H1 (cell line): ENCODE measurements around the gene ARHGAP26. TPM values are rescaled to one million over a fixed set of nuclear protein-coding genes. Genes with fewer than 3 reads are reported as not detected.

ENCODE experiments used
- CTCF ChIA-PET: fragments of 300-600 bp; sonication (Branson Sonifier 250); formaldehyde crosslinking; loops from one replicate; lab custom pipeline; 2021; ENCODE audit not compliant: partially characterized antibody; lab: Charles Lee
- POLR2A ChIA-PET: fragments of 300-600 bp; sonication (Branson Sonifier 250); formaldehyde crosslinking; loops from one replicate; lab custom pipeline; 2021; ENCODE audit warnings: inconsistent platforms; ENCODE audit not compliant: partially characterized antibody; lab: Charles Lee
- DNase-seq, 2 experiments: peaks; one replicate each; pipeline versions ENCODE4 v3.0.0 to v3.0.0-alpha.2; 2010 to 2022; ENCODE audit warnings: low spot score in 2 of 2, low read depth in 1 of 2, mixed read lengths in 1 of 2
- FAIRE-seq: peaks from 2 replicates; lab custom pipeline; 2011; peaks lifted over from hg19 to GRCh38; lab: Jason Lieb, UNC
- H2AFZ ChIP-seq: 2 replicates; pipeline ENCODE4 v1.8.1; 2012; ENCODE audit warnings: low read length, inconsistent platforms
- H2AK5ac ChIP-seq: 2 replicates; pipeline ENCODE4 v1.6.1; 2013; ENCODE audit warnings: low read depth, low read length
- H2BK120ac ChIP-seq: replicated peaks from 2 replicates; pipeline ENCODE3; 2013; ENCODE audit warnings: low read depth, low read length, inconsistent platforms
- H2BK12ac ChIP-seq: 2 replicates; pipeline ENCODE4 v1.6.1; 2013; ENCODE audit warnings: low read depth, low read length
- H2BK15ac ChIP-seq: 2 replicates; pipeline ENCODE4 v1.6.1; 2013; ENCODE audit warnings: low read length
- H2BK20ac ChIP-seq: 2 replicates; pipeline ENCODE4 v1.6.1; 2013; ENCODE audit warnings: low read length
- H2BK5ac ChIP-seq: 2 replicates; pipeline ENCODE4 v1.6.1; 2013; ENCODE audit warnings: low read depth, low read length
- H3K14ac ChIP-seq: 2 replicates; pipeline ENCODE4 v1.6.1; 2013; ENCODE audit warnings: inconsistent platforms; ENCODE audit not compliant: insufficient read length
- H3K18ac ChIP-seq: 2 replicates; pipeline ENCODE4 v1.6.1; 2013; ENCODE audit warnings: low read length; ENCODE audit errors: extremely low read depth
- H3K23ac ChIP-seq: 2 replicates; pipeline ENCODE4 v1.6.1; 2013; ENCODE audit warnings: inconsistent platforms; ENCODE audit not compliant: insufficient read length
- H3K23me2 ChIP-seq: 2 replicates; pipeline ENCODE4 v1.6.1; 2013; ENCODE audit warnings: low read depth, low read length
- H3K27ac ChIP-seq: 2 replicates; pipeline ENCODE4 v1.6.1; 2011; ENCODE audit warnings: low read depth, low read length, inconsistent platforms
- H3K27me3 ChIP-seq, 4 experiments: replicated peaks in 1 of 4; 1 replicate in 1 of 4; 2 replicates in 3 of 4; pipeline versions ENCODE4 v1.6.1 to v1.8.1; 2011 to 2013; ENCODE audit warnings: low read length in 3 of 4, mild to moderate bottlenecking in 3 of 4, inconsistent platforms in 2 of 4, mixed read lengths in 2 of 4, moderate library complexity in 1 of 4; ENCODE audit not compliant: control insufficient read depth in 3 of 4, insufficient read depth in 3 of 4; ENCODE audit errors: extremely low read depth in 1 of 4
- H3K36me3 ChIP-seq, 4 experiments: 2 replicates each; pipeline versions ENCODE4 v1.6.1 to v1.8.1; 2011 to 2013; ENCODE audit warnings: mild to moderate bottlenecking in 4 of 4, low read length in 3 of 4, moderate library complexity in 2 of 4, control low read depth in 1 of 4, inconsistent platforms in 1 of 4; ENCODE audit not compliant: insufficient read depth in 4 of 4, control insufficient read depth in 2 of 4
- H3K4ac ChIP-seq: replicated peaks from 2 replicates; pipeline ENCODE3; 2013; ENCODE audit warnings: low read length, low read depth, mixed read lengths, inconsistent platforms; ENCODE audit not compliant: insufficient read length
- H3K4me1 ChIP-seq, 4 experiments: replicated peaks in 1 of 4; 1 replicate in 1 of 4; 2 replicates in 3 of 4; pipeline versions ENCODE4 v1.6.1 to v1.8.1; 2011 to 2013; ENCODE audit warnings: low read length in 3 of 4, inconsistent platforms in 2 of 4, mixed read lengths in 1 of 4; ENCODE audit not compliant: insufficient read depth in 4 of 4, control insufficient read depth in 3 of 4
- H3K4me2 ChIP-seq, 2 experiments: 2 replicates each; pipeline versions ENCODE4 v1.6.1 to v1.8.1; 2011 to 2013; ENCODE audit warnings: low read depth in 2 of 2, low read length in 2 of 2, control low read depth in 1 of 2, inconsistent platforms in 1 of 2, mild to moderate bottlenecking in 1 of 2; ENCODE audit not compliant: insufficient read depth in 1 of 2
- H3K4me3 ChIP-seq, 4 experiments: fragments of 200-600, 300-600 bp in 1 of 4; sonication (generic), shearing (Covaris generic), sonication (Bioruptor Twin) in 1 of 4; 2 replicates each; pipeline versions ENCODE4 v1.5.1 to v1.8.1; 2011 to 2016; ENCODE audit warnings: low read length in 4 of 4, low read depth in 3 of 4, control low read depth in 2 of 4, inconsistent platforms in 2 of 4, mild to moderate bottlenecking in 2 of 4, mixed read lengths in 1 of 4, moderate library complexity in 1 of 4; ENCODE audit not compliant: insufficient read depth in 2 of 4; ENCODE audit errors: extremely low read depth in 1 of 4
- H3K56ac ChIP-seq: replicated peaks from 2 replicates; pipeline ENCODE3; 2013; ENCODE audit warnings: low read depth, mild to moderate bottlenecking, mixed read lengths, low read length, inconsistent platforms; ENCODE audit not compliant: insufficient read length
- H3K79me1 ChIP-seq: 2 replicates; pipeline ENCODE4 v1.6.1; 2013; ENCODE audit warnings: low read depth, low read length, control low read depth
- H3K79me2 ChIP-seq, 2 experiments: 2 replicates each; pipeline versions ENCODE4 v1.6.1 to v1.8.1; 2012 to 2013; ENCODE audit warnings: low read length in 2 of 2, mild to moderate bottlenecking in 2 of 2, inconsistent platforms in 1 of 2; ENCODE audit not compliant: insufficient read depth in 2 of 2, control insufficient read depth in 1 of 2
- H3K9ac ChIP-seq, 4 experiments: replicated peaks in 1 of 4; 1 replicate in 1 of 4; 2 replicates in 3 of 4; pipeline versions ENCODE4 v1.6.1 to v1.8.1; 2011 to 2013; ENCODE audit warnings: low read depth in 3 of 4, low read length in 3 of 4, control low read depth in 2 of 4, mild to moderate bottlenecking in 2 of 4, moderate library complexity in 2 of 4, inconsistent platforms in 1 of 4; ENCODE audit errors: extremely low read depth in 1 of 4
- H3K9me3 ChIP-seq, 2 experiments: 2 replicates each; pipeline versions ENCODE4 v1.6.1 to v1.8.1; 2012 to 2013; ENCODE audit warnings: mild to moderate bottlenecking in 2 of 2, moderate library complexity in 2 of 2, control low read depth in 1 of 2, inconsistent platforms in 1 of 2, low read depth in 1 of 2, low read length in 1 of 2, mixed read lengths in 1 of 2; ENCODE audit not compliant: insufficient read depth in 2 of 2
- H4K20me1 ChIP-seq, 2 experiments: replicated peaks in 1 of 2; 2 replicates each; pipeline versions ENCODE3 to v1.8.1; 2011 to 2013; ENCODE audit warnings: inconsistent platforms in 2 of 2, low read length in 2 of 2, mild to moderate bottlenecking in 1 of 2; ENCODE audit not compliant: insufficient read depth in 2 of 2, control insufficient read depth in 1 of 2
- H4K5ac ChIP-seq: 2 replicates; pipeline ENCODE4 v1.6.1; 2013; ENCODE audit warnings: low read length, low read depth, mixed read lengths, inconsistent platforms; ENCODE audit not compliant: insufficient read length
- H4K8ac ChIP-seq: 2 replicates; pipeline ENCODE4 v1.8.0; 2013; ENCODE audit warnings: mild to moderate bottlenecking, moderate library complexity, low read length, inconsistent platforms; ENCODE audit not compliant: insufficient read depth; ENCODE audit errors: extremely low read depth
- H4K91ac ChIP-seq: replicated peaks from 2 replicates; pipeline ENCODE3; 2013; ENCODE audit warnings: low read length, mixed read lengths, inconsistent platforms; ENCODE audit not compliant: insufficient read length
- RAD21 ChIP-seq, 2 experiments: IDR thresholded peaks in 1 of 2; conservative IDR thresholded peaks in 1 of 2; 2 replicates each; pipeline ENCODE4 v1.6.1; 2011; ENCODE audit warnings: low read depth in 2 of 2, low read length in 2 of 2, improper control_type of control experiment in 1 of 2, inconsistent platforms in 1 of 2, mild to moderate bottlenecking in 1 of 2, moderate library complexity in 1 of 2
- WGBS, 2 experiments: shearing (Covaris generic) in 1 of 2; methylation state at CpG; one replicate each; pipeline versions ENCODE4 v1.1.6 to v1.1.7; 2013 to 2015; ENCODE audit warnings: low lambda C conversion rate in 2 of 2, mixed read lengths in 2 of 2, inconsistent platforms in 1 of 2, low coverage in 1 of 2, missing lambda C conversion rate in 1 of 2; ENCODE audit not compliant: insufficient replicate concordance in 2 of 2, insufficient coverage in 1 of 2, insufficient read length in 1 of 2; ENCODE audit errors: extremely low coverage in 1 of 2, missing lambda C conversion rate in 1 of 2; 5-methylcytosine and 5-hydroxymethylcytosine counted together
- polyA plus RNA-seq, 7 experiments: library from polyadenylated mRNA; depleted of rRNA in 3 of 7; stranded (reverse) in 5 of 7; unstranded in 2 of 7; fragments of >200 nt in 5 of 7; fragments of 200-250 nt in 2 of 7; gene quantifications; 1 replicate in 5 of 7; 2 replicates in 1 of 7; 4 replicates in 1 of 7; pipeline versions ENCODE4 v1.2.1 to v1.2.3, GENCODE V29; 2011 to 2013; ENCODE audit warnings: missing spikeins in 2 of 7, mixed read lengths in 2 of 7
- total RNA-seq: library from RNA; stranded (reverse); fragmentation: NEBNext Ultra II Directional; extraction: Animal tissue kit (Norgen Biotek cat#: 25700); gene quantifications from 2 replicates; pipeline ENCODE4 v1.2.1, GENCODE V29; 2021
- TF ChIP-seq, protein P1 (sequence below), 3 experiments: IDR thresholded peaks; 1 replicate in 2 of 3; 2 replicates in 1 of 3; pipeline versions ENCODE4 v1.5.1 to v1.6.1; 2011; ENCODE audit warnings: low read length in 3 of 3, mild to moderate bottlenecking in 3 of 3, inconsistent platforms in 2 of 3, low read depth in 1 of 3, moderate library complexity in 1 of 3; ENCODE audit not compliant: insufficient read depth in 1 of 3; ENCODE audit errors: control extremely low read depth in 1 of 3

ARHGAP26 gene
- total and polyA plus RNA-seq, 2 of the 8 experiments (the other 6 are each of a cell fraction or from before 2014, with no cell fraction given): 7.1 to 24.8 TPM

DNA sequence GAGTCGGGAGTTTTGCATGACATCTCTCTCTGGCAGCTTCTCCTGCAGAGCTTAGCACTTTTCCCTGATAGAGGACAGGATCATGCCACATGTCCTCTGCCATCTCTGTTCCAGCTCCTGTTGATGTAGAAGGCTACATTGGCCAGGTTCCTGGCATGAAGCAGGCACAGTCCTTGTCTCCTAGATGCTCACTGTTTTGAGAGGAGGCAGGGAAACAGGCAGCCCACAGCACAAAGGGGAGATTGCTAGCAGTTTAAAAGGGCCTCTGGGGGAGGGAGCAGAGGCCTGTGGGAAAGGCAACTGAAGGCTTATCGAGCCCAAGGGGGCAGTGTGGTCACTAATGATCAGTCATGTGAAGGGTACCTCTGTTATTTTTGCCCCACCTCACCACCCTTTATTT lies 10.7 kb downstream of the ARHGAP26 start:
- no peak for FAIRE-seq
- Histone ChIP-seq H3K23ac (no peak overlapping the region), H3K79me1 (peaks cover 9% of the 10 kb centered on the region), H2BK15ac (peak overlapping the region; percentile 22; the same call in 1 of the 2 replicates), H4K20me1 (peaks cover 2 to 12% of the 10 kb centered on the region in 2 experiments), H3K27me3 (no peaks in the 10 kb centered on the region), H2AK5ac (no peak overlapping the region), H4K91ac (no peak overlapping the region), H3K14ac (no peak overlapping the region), H3K4ac (no peak overlapping the region), H4K5ac (no peak overlapping the region), H3K4me1 (peaks cover 14 to 25% (median 19%) of the 10 kb centered on the region in 4 experiments), H2BK20ac (no peak overlapping the region), H2BK12ac (no peak overlapping the region), H3K79me2 (peaks cover 3 to 76% of the 10 kb centered on the region in 2 experiments; a peak in 3 of 4 replicates), H3K36me3 (no peaks in the 10 kb centered on the region), H3K9ac (no peak overlapping the region), H3K23me2 (no peaks in the 10 kb centered on the region), H3K4me3 (no peak overlapping the region), H4K8ac (no peak overlapping the region), H2BK5ac (no peak overlapping the region), H3K56ac (no peak overlapping the region), H3K9me3 (no peaks in the 10 kb centered on the region), H2BK120ac (no peak overlapping the region), H3K27ac (no peak overlapping the region), H3K18ac (no peak overlapping the region), H3K4me2 (no peak overlapping the region), H2AFZ (no peak overlapping the region)
- ChIA-PET CTCF (interaction anchor here (0.7 to 7.0 kb wide), 15 partner anchors 13 to 133 kb away, joined by 3 to 79 read pairs (median 3); partner anchors contain the start of gene ARHGAP26), POLR2A (interaction anchor here (1.0 to 1.3 kb wide), 2 partner anchors 10 to 13 kb away, joined by 3 to 6 read pairs; partner anchors contain the start of gene ARHGAP26)
- WGBS, 2 experiments: 65% methylated on average over 2 of the region's 2 CpGs; no CpG with 5 or more reads in 1 of the 2 experiments
- DNase-seq: no peak
- TF ChIP-seq, protein P1, sequence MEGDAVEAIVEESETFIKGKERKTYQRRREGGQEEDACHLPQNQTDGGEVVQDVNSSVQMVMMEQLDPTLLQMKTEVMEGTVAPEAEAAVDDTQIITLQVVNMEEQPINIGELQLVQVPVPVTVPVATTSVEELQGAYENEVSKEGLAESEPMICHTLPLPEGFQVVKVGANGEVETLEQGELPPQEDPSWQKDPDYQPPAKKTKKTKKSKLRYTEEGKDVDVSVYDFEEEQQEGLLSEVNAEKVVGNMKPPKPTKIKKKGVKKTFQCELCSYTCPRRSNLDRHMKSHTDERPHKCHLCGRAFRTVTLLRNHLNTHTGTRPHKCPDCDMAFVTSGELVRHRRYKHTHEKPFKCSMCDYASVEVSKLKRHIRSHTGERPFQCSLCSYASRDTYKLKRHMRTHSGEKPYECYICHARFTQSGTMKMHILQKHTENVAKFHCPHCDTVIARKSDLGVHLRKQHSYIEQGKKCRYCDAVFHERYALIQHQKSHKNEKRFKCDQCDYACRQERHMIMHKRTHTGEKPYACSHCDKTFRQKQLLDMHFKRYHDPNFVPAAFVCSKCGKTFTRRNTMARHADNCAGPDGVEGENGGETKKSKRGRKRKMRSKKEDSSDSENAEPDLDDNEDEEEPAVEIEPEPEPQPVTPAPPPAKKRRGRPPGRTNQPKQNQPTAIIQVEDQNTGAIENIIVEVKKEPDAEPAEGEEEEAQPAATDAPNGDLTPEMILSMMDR (IDR thresholded peaks at IDR 0.05; ENCODE audit: control extremely low read depth in 1 of 3, insufficient read depth in 1 of 3, low read depth in 1 of 3, low read length in 3 of 3): peak in 1 of 3 experiments; percentile 11; a peak in 1 of 4 replicates
- no peak; a peak in 1 of 4 replicates for TF ChIP-seq RAD21 (IDR thresholded peaks at IDR 0.05 in 1 of 2, conservative IDR thresholded peaks at IDR 0.05 in 1 of 2; ENCODE audit: low read depth in 2 of 2, low read length in 2 of 2)
